ENCODE results near the gene SUPV3L1.
"Not testable (repeated sequence)": the region's sequence is repeated elsewhere in the genome, so short reads cannot be mapped to it uniquely, and the experiment has no call there.

SUPV3L1 gene

GRCh38 chr10:69179743-69180524 lies at the start of gene SUPV3L1:
SUPV3L1 (plus strand) TSS chr10:69180234; CDS start chr10:69180292, 58 bp downstream.
- DNase-seq = peak; percentile 83

DNA sequence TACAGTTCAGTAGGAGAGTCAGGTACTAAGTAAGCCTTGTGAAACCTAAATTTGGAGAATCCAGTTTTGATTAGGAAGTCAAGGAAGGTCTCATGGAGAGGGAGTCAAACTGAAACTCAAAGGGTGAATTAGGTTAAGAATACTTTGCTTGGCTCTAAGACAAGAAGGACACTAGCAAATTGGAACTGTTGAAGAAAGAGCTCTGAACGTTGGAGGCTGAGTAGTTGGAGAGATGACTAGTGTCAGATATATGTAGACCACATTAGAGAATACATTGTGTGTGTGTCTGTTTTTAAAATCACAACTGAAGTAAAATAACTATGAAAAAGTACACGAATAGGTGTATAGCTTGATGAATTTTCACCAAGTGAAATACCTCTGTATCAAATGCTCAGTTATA lies 49.8 kb upstream of the SUPV3L1 start:
- no peak for DNase-seq

- no peak for DNase-seq
Observed at GRCh38 chr10:69139961-69140360, 40.1 kb upstream of the SUPV3L1 start.

GRCh38 chr10:69141304-69141703 lies 38.7 kb upstream of the SUPV3L1 start:
- no peak for DNase-seq

GRCh38 chr10:69142074-69142473 lies 38.0 kb upstream of the SUPV3L1 start:
- not testable (repeated sequence) for DNase-seq

DNA sequence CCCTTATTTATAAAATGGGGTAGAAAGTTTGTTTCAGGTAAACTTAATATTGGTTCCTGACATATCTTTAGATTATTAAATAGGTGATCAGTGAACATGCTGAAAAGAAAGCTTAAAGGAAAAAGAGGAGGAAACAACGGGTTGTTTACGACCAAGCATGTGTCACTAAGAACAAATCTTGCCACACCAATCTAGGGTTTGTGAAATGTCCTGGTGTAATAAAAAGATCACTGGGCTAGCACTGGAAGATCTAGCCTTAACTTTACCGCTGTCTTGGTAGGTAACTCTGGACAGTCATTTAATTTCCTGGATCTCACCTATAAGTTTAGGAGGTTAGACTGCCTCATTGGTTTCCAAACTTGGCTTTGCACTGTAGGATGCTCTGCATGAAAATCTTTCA lies 37.1 kb upstream of the SUPV3L1 start:
- no peak for DNase-seq

DNA sequence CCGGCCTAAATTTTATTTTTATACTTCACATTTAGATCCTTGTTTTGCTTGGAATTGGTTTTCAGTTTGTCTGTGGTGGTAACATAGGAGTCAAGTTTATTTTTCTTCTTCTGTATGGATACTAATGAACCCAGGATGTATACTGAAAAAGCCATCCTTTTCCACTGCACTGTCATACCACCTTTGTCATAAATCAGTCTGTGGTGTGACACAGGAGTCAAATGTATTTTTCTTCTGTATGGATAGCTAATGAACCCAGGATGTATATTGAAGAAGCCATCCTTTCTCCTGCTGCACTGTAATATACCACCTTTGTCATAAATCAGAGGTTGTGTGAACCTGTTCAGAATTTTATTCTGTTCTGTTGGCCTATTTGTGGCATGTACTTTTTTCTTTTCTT lies 34.7 kb upstream of the SUPV3L1 start:
- DNase-seq = no peak

GRCh38 chr10:69145864-69146263 lies 34.2 kb upstream of the SUPV3L1 start:
- no peak for DNase-seq

DNA sequence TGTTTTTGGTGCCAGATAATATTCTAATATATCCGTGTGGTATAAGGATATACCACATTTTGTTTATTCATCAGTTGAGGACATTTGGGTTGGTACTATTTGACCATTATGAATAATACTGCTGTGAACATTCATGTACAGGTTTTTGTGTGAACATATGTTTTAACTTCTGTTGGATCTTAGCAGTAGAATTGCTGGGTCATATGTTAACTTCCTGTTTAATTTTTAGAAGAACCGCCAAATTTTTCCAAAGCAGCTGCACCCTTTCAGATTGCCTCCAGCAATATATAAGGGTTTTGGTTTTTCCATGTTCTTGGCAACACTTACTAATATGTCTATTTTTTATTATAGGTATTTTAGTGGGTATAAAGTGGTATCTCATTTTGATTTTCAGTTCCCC lies 33.3 kb upstream of the SUPV3L1 start:
- DNase-seq = no peak

DNA sequence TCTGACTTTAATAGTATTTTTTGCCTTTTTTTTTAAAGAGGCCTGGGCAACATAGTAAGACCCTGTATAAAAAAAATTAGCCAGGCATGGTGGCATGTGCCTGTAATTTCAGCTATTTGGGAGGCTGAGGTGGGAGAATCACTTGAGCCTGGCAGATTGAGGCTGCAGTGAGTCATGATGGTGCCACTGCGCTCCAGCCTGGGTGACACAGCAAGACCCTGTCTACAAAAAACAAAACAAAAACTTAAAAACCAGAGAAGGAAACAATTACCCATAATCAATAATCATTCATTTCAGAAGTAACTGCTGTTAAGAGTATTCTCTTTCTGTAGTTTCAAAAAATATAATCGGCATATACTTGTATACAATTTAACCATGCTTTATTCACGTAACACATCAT lies 28.1 kb upstream of the SUPV3L1 start:
- no peak for DNase-seq

DNA sequence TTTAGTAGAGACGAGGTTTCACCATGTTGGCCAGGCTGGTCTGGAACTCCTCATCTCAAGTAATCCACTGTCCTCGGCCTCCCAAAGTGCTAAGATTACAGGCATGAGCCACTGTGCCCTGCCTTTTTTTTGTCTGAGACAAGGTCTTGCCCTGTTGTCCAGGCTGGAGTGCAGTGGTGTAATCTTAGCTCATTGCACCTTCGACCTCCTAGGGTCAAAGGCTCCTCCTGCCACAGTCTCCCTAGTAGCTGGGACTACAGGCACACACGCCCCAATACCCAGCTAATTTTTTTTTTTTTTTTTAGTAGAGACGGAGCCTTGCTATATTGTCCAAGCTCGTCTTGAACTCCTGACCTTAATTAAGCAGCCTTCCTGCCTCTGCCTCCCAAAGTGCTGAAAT lies 26.8 kb upstream of the SUPV3L1 start:
- DNase-seq = no peak

GRCh38 chr10:69160809-69161241 lies 19.2 kb upstream of the SUPV3L1 start:
- DNase-seq = no peak

DNA sequence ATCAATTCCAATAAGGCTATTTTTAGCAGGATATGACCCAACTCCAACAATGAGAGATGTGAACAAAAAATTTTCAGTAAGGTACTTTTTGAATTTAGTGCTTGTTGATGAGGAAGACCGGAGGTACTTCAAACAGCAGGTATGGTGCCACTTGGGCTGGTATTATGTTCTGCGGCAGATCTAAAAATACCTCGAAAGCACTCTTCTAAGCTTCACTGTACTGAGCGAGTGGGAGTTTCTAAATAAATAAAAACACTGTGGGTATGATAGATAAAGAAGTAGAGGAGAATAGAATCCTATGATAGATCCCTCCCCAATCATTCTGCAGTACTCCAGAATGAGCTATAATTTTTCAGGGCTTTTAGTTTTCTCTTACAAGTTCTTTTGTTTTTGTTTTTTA lies 11.5 kb upstream of the SUPV3L1 start:
- DNase-seq = no peak

GRCh38 chr10:69172241-69172982 lies 7.6 kb upstream of the SUPV3L1 start:
- DNase-seq = no peak

GRCh38 chr10:69175326-69175725 lies 4.7 kb upstream of the SUPV3L1 start:
- DNase-seq = not testable (repeated sequence)

GRCh38 chr10:69176823-69177222 lies 3.2 kb upstream of the SUPV3L1 start:
- DNase-seq = no peak

- DNase-seq = no peak
Observed at GRCh38 chr10:69179089-69179742, 818 bp upstream of the SUPV3L1 start.

- DNase-seq = no peak
Observed at GRCh38 chr10:69180525-69181204, 631 bp downstream of the SUPV3L1 start.

- no peak for DNase-seq
Observed at GRCh38 chr10:69181433-69181832, 1.4 kb downstream of the SUPV3L1 start.

- DNase-seq = no peak
Observed at GRCh38 chr10:69182005-69182404, 2.0 kb downstream of the SUPV3L1 start.

DNA sequence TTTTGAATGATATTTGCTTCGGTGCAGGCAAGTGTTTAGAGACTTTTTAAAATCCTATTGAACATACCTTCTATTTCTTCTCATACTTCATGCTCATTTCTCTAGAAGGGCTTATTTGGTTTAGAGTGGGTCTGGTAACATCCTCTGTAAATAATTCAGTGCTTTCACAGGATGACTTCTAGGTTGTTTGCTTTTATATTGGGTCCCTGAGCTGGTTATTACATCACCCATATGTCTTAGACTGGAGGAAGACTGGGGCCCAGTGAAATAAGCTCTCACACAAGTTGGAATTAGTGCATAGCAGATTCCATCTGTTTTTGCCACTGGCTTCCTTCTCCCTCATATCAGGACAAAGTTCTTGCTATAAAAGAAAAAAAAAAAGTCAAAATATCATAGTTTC lies 6.5 kb downstream of the SUPV3L1 start:
- no peak for DNase-seq

GRCh38 chr10:69201045-69201444 lies 21.0 kb downstream of the SUPV3L1 start:
- DNase-seq = no peak

DNA sequence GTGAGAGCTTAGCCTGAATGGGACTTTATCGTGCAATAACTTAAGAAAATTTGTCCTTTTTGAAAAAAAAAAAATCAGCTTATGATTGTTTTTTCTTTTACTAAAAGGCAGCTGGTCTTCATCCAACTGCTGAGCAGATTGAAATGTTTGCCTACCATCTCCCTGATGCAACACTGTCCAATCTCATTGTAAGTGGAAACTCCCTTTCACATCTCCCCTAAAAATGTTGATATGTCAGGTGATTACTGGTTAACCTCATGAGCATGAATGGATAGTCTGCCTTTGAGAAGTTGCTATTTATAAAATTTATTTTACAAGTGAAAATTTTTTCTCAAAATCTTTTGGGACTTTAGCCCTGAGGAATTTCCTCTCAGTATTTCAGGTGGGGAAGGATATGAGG lies 22.3 kb downstream of the SUPV3L1 start:
- no peak for DNase-seq
